Measurements from ENCODE around the gene IRF5.

DNA sequence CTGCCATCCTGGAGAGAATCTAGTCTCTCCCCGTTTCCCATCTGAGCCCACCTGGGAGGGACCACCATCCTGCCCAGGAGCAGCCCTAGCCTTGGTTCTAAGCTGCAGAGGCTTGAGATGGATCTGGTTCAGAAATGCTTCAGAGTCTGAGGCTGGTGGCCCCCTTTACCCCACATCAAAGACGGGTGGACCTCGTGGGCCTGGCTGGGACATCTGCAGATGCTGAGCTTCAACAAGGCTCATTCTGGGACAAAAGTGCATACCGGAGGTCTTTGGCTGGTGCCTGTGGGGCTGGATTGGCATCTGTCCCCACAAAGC is 4.9 kb upstream of the IRF5 start:
- TF ChIP-seq ZNF23 (tag by site-specific recombination; IDR thresholded peaks at IDR 0.05; ENCODE audit: borderline replicate concordance) (no peak), TCF7L2 (IDR thresholded peaks at IDR 0.05; ENCODE audit: borderline replicate concordance, low read depth, low read length) (no peak), MZF1 (tag by site-specific recombination; IDR thresholded peaks at IDR 0.05; ENCODE audit: borderline replicate concordance) (no peak), ZNF112 (tag by site-specific recombination; IDR thresholded peaks at IDR 0.05) (no peak)
- TF ChIP-seq, protein P1, sequence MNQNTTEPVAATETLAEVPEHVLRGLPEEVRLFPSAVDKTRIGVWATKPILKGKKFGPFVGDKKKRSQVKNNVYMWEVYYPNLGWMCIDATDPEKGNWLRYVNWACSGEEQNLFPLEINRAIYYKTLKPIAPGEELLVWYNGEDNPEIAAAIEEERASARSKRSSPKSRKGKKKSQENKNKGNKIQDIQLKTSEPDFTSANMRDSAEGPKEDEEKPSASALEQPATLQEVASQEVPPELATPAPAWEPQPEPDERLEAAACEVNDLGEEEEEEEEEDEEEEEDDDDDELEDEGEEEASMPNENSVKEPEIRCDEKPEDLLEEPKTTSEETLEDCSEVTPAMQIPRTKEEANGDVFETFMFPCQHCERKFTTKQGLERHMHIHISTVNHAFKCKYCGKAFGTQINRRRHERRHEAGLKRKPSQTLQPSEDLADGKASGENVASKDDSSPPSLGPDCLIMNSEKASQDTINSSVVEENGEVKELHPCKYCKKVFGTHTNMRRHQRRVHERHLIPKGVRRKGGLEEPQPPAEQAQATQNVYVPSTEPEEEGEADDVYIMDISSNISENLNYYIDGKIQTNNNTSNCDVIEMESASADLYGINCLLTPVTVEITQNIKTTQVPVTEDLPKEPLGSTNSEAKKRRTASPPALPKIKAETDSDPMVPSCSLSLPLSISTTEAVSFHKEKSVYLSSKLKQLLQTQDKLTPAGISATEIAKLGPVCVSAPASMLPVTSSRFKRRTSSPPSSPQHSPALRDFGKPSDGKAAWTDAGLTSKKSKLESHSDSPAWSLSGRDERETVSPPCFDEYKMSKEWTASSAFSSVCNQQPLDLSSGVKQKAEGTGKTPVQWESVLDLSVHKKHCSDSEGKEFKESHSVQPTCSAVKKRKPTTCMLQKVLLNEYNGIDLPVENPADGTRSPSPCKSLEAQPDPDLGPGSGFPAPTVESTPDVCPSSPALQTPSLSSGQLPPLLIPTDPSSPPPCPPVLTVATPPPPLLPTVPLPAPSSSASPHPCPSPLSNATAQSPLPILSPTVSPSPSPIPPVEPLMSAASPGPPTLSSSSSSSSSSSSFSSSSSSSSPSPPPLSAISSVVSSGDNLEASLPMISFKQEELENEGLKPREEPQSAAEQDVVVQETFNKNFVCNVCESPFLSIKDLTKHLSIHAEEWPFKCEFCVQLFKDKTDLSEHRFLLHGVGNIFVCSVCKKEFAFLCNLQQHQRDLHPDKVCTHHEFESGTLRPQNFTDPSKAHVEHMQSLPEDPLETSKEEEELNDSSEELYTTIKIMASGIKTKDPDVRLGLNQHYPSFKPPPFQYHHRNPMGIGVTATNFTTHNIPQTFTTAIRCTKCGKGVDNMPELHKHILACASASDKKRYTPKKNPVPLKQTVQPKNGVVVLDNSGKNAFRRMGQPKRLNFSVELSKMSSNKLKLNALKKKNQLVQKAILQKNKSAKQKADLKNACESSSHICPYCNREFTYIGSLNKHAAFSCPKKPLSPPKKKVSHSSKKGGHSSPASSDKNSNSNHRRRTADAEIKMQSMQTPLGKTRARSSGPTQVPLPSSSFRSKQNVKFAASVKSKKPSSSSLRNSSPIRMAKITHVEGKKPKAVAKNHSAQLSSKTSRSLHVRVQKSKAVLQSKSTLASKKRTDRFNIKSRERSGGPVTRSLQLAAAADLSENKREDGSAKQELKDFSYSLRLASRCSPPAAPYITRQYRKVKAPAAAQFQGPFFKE (tag by site-specific recombination; IDR thresholded peaks at IDR 0.05; ENCODE audit: borderline replicate concordance) = no peak
- TF ChIP-seq, protein P2, sequence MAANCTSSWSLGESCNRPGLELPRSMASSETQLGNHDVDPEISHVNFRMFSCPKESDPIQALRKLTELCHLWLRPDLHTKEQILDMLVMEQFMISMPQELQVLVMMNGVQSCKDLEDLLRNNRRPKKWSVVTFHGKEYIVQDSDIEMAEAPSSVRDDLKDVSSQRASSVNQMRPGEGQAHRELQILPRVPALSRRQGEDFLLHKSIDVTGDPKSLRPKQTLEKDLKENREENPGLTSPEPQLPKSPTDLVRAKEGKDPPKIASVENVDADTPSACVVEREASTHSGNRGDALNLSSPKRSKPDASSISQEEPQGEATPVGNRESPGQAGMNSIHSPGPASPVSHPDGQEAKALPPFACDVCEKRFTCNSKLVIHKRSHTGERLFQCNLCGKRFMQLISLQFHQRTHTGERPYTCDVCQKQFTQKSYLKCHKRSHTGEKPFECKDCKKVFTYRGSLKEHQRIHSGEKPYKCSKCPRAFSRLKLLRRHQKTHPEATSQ (tag by site-specific recombination; IDR thresholded peaks at IDR 0.05) = no peak

All from HEK293 (cell line).